AG10803 (cell line): Measurements from ENCODE around the gene PAX8.
A peak's percentile ranks its signal among the peaks of the same experiment; 100 is the strongest.

ENCODE experiments used
- DNase-seq: peaks from one replicate; pipeline ENCODE4 v3.0.0; 2010; ENCODE audit warnings: low read depth
- H3K4me3 ChIP-seq: 2 replicates; pipeline ENCODE4 v1.5.1; 2011; ENCODE audit warnings: mild to moderate bottlenecking, low read length, control low read depth
- CTCF ChIP-seq: conservative IDR thresholded peaks from 2 replicates; pipeline ENCODE4 v1.5.1; 2011; ENCODE audit warnings: mild to moderate bottlenecking, low read length, control low read depth, inconsistent platforms

Gene PAX8

GRCh38 chr2:113237604-113238160, 41.0 kb downstream of the PAX8 start:
- DNase-seq = no peak
- no peak for TF ChIP-seq CTCF
- peak overlapping the region; percentile 8 for H3K4me3 ChIP-seq

GRCh38 chr2:113236367-113237159, 42.2 kb downstream of the PAX8 start:
- H3K4me3 ChIP-seq = peak overlapping the region; percentile 55
- DNase-seq = no peak
- no peak for TF ChIP-seq CTCF

GRCh38 chr2:113235347-113236226, 43.1 kb downstream of the PAX8 start:
- H3K4me3 ChIP-seq = peak overlapping the region; percentile 64
- DNase-seq = peak; percentile 64

GRCh38 chr2:113234721-113235346, 43.9 kb downstream of the PAX8 start:
- TF ChIP-seq CTCF = no peak
- peak overlapping the region; percentile 64 for H3K4me3 ChIP-seq
- DNase-seq = no peak

GRCh38 chr2:113233593-113234550, 44.8 kb downstream of the PAX8 start:
- DNase-seq = peak; percentile 29
- TF ChIP-seq CTCF = peak; percentile 40
- no peak overlapping the region for H3K4me3 ChIP-seq

GRCh38 chr2:113232740-113233139, 46.0 kb downstream of the PAX8 start:
- DNase-seq = no peak
- no peak for TF ChIP-seq CTCF
- H3K4me3 ChIP-seq = no peak overlapping the region
